ENCODE measurements around the gene PLOD2.
"Not testable (repeated sequence)": the region's sequence is repeated elsewhere in the genome, so short reads cannot be mapped to it uniquely, and the experiment has no call there.

The PLOD2 gene

GRCh38 chr3:146139586-146140110 is 21.3 kb downstream of the PLOD2 start:
- no peak for DNase-seq (ENCODE audit: low read depth in 2 of 2)

DNA sequence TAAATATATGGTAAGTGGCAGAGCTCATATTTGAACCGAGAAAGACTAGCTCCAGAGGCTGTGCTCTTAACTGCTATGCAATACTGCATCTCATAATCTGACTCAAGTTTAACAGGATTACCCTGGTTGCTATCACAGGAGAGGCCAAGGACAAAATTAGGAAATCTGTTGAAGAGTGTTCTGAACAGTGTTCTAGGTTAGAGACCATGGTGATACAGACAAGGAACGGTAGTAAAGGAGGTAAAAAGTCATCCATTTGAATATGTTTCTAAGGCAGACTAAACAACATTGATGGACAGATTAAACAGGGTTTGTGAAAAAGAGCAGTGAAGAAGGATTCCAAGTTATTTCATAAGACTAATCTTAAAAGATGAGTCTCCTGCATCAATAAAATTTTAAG is 22.1 kb downstream of the PLOD2 start:
- no peak for DNase-seq (ENCODE audit: low read depth in 2 of 2)

- DNase-seq (ENCODE audit: low read depth in 2 of 2) = no peak
Measured at GRCh38 chr3:146136647-146137046, 24.3 kb downstream of the PLOD2 start.

GRCh38 chr3:146134348-146135117 is 26.5 kb downstream of the PLOD2 start:
- no peak for DNase-seq (ENCODE audit: low read depth in 2 of 2)

DNA sequence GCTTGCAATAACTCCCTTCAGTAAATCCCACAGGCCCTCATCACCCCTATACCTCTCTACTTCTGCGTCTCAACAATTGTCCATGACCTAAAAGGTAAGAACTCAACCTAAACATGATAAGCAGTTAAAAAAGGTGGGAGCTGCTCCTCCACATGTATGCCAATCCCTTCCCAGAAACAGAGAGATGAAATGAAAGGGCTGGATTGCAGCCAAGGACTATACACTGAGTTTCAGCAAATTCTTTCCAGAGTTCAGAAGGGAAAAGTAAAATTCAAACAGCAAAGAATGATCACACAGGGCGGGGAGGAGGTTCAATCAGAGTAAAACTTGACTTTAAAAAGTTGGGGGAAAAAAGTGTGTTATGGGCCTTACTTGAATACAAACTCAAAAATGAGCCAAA is 27.5 kb downstream of the PLOD2 start:
- DNase-seq (ENCODE audit: low read depth in 2 of 2) = no peak

DNA sequence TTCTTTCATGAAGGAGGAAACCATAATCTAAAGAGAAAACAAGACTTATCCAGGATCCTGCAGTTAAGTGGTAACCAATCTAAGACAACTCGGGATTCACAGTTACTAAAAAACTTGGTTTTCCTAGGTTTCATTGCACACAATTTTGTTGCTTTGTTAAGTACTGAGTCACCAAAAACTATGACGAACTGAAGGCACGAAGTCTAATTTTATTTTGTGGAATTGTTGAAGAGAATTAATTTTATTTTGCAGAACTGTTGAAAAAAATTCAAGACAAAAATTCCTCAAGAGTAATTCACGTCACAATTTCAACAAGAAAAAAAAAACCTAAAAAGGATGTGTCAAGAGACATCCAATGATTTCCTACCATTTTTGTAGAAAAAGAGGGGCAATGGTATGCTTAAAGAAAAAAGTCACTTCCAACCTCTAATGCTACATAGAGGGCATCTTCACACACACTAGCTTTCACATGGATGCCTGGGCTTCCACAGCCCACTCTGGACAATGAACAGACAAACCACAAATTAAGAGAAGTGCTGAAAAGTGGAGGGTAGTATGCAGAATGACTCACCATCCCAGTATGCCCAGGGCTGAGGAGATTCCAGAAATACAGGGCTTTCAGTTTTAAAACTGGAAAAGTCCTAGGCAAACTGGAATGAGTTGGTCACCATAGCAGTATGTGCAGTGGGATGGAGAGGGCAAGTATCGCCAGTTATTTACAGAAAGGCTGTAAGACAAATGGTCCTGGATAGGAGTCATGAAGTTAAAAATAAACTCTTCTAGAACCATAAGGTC is 29.2 kb downstream of the PLOD2 start:
- no peak for DNase-seq (ENCODE audit: low read depth in 2 of 2)

GRCh38 chr3:146130881-146131371 is 30.1 kb downstream of the PLOD2 start:
- no peak for DNase-seq (ENCODE audit: low read depth in 2 of 2)

GRCh38 chr3:146129750-146130149 is 31.2 kb downstream of the PLOD2 start:
- DNase-seq (ENCODE audit: low read depth in 2 of 2) = no peak

DNA sequence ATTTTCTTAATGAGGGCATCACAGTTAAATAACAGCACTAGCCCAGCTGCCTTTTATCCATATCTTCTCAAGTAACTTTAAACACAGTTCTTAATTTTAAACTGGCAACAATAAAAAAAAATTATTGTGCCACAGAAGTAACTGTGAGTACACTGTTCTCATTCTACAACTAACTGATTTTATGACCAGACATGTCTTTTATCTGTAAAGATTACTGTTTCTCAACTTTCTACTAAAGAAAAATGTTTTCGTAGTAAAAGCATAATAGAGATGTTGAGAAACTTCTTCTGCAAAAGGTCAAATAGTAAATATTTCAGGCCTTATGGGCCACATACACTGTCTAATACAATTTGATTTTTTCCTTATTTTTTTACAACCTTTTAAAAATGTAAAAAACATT is 32.0 kb downstream of the PLOD2 start:
- no peak for DNase-seq (ENCODE audit: low read depth in 2 of 2)

- no peak for DNase-seq (ENCODE audit: low read depth in 2 of 2)
Measured at GRCh38 chr3:146128179-146128578, 32.8 kb downstream of the PLOD2 start.

DNA sequence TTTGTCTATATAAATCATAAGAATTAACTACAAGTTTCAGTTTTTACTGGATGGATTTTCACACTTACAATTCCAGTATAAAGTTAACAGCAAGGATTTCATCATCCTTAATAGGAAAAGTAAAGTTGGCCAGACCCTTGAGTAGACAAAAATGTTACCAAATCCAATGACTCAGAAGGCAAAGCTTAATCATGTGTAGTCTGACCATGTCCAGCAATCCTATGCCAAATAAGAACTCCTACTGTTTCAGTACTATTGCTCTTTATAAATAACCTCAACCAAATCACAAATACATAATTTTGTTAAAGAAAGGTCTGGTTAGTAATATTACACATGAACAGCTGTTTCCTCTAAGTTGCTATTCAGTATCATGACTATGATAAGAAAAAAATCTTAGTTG is 35.0 kb downstream of the PLOD2 start:
- no peak for DNase-seq (ENCODE audit: low read depth in 2 of 2)

DNA sequence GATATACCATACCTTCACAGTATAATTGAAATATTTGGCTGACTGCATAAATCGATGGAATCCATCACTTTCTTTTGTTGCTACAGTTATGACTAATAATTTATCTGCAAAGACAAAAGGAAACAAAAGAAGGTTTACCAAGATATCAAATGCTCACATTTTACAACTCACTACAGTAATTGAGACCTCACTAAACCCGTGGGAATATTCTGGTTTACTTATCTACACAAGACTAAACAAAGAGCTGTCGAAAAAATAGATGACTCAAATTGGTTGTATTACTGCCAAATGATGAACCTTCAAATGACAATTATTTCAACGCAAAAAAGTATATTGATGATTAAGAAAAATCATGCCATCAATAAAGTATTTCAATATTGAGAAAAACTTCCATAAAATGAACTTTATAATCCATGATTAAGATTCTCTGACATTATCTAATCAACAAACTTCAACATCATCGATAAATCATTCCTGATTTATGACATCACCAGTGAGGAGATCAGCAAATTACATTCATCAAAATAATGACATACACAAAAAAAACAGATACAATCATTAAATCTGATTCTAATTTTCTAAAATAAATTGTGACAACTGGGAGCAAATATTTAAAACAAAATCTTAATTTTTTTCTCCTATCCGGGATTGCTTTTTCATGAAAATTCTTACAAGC is 36.7 kb downstream of the PLOD2 start:
- no peak for DNase-seq (ENCODE audit: low read depth in 2 of 2)

- no peak for DNase-seq (ENCODE audit: low read depth in 2 of 2)
Measured at GRCh38 chr3:146117406-146118285, 43.3 kb downstream of the PLOD2 start.

- DNase-seq (ENCODE audit: low read depth in 2 of 2) = no peak
Measured at GRCh38 chr3:146115619-146116018, 45.4 kb downstream of the PLOD2 start.

DNA sequence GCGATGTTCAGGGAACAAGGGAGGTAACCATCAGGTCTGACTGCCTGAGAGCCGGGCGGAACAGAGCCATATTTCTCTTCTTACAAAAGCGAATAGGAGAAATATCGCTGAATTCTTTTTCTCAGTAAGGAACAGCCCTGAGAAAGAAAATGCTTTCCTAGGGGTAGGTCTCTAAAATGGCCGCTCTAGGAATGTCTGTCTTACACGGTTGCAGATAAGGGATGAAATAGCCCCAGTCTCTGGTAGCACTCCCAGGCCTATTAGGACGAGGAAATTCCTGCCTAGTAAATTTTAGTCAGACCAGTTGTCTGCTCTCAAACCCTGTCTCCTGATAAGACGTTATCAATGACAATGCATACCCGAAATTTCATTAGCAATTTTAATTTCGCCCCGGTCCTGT is 47.2 kb downstream of the PLOD2 start:
- DNase-seq (ENCODE audit: low read depth in 2 of 2) = not testable (repeated sequence)

GRCh38 chr3:146111337-146111736 is 49.6 kb downstream of the PLOD2 start:
- DNase-seq (ENCODE audit: low read depth in 2 of 2) = no peak

- DNase-seq (ENCODE audit: low read depth in 2 of 2) = no peak
Measured at GRCh38 chr3:146110161-146110560, 50.8 kb downstream of the PLOD2 start.

GRCh38 chr3:146106986-146107385 is 54.0 kb downstream of the PLOD2 start:
- DNase-seq (ENCODE audit: low read depth in 2 of 2) = no peak

DNA sequence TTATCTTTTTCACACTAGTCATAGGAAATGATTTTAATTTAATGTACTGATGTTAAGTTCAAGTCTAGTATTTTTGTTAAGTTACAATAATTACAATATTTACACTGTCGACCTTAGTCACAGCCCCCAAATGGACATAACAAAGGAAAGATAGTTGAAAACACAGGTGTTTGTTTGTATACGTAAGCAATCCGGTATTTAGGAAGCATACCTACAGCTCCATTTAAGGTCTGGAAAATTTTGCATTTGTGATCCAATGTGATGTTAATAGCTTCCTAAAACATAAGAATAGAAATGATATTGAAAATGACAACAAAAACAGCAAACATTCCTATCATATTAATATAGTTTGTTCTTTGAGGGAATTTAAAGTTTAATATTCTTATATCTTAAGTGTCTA is 56.9 kb downstream of the PLOD2 start:
- DNase-seq (ENCODE audit: low read depth in 2 of 2) = no peak

DNA sequence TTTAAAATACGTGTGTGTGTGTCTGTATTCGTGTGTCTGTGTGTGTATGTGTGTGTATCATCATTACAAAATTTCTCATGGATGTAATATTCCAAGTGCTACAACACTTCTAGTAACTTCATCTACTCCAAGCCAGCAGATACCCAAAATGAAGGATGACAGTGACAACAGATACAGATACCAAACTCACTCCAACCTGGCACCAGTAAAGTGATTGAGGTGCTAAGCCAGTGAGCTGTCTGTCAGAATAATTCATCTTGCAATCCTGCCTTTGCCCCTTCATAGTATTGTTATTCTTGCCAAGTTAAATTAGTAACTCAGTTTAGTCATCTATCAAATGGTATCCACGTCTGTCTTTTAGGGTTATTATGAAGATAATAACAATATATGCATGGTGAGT is 58.1 kb downstream of the PLOD2 start:
- no peak for DNase-seq (ENCODE audit: low read depth in 2 of 2)

GRCh38 chr3:146101538-146101937 is 59.4 kb downstream of the PLOD2 start:
- no peak for DNase-seq (ENCODE audit: low read depth in 2 of 2)

Measured in activated CD8-positive, alpha-beta memory T cell treated with anti-CD3 and anti-CD28 coated beads for 4 hours (primary cell).